ENCODE measurements around the gene CTPS1. TPM values are rescaled to one million over a fixed set of nuclear protein-coding genes. Genes with fewer than 3 reads are reported as not detected.

CTPS1 gene
- total and polyA plus RNA-seq, 2 donors from 2014 or later: 8.8 to 23.8 TPM

DNA sequence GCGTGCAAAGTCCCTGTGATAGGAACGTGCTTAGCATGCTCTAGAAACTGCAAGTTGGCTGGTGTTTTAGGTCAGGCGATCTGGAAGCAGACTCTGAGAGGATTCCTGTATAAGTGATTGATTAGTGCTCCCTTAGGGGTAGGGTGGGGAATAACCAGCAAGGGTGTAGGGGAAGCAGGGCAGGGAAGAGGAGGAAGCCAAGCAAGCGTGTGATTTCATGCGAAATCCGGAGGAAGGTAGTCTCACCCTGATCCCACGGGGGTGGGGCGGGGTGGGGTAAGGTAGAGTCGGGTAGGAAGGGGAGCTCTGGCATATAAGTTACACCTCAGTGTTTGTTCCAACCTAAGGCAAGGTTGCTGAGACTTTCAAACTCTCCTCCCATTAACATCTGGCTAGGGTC is 24.9 kb upstream of the CTPS1 start:
- no peak for FAIRE-seq
- intact Hi-C loops (cut with DNase I): loop anchor here (10.0 kb wide), 1 partner anchor 110 kb away; no protein-coding TSS in a partner anchor
- H3K27ac ChIP-seq (ENCODE audit: low read depth in 2 of 2, low read length in 2 of 2): no peak overlapping the region

DNA sequence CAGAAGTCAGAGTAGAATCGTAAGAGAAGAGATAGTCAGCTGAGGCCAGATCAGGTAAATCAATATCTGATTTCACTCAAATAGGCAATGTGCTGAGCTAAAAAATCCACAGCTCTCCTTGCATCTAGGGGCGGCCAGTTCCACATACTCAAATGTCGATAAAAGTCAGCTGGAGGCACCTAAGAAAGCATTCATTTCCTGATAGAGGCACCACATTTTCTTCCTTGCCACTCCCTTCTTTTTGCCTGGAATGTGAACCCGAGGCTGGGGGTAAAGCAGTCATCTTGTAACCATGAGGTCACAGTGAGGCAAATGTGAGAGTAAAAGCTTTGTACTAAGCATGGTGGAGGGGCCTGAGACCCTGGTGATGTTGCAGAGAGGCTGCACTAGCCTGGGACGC is 24.2 kb upstream of the CTPS1 start:
- Histone ChIP-seq H3K27ac (ENCODE audit: low read depth in 2 of 2, low read length in 2 of 2) (no peak overlapping the region), H3K36me3 (ENCODE audit: control insufficient read depth in 2 of 3, insufficient read depth in 3 of 3, low read length in 3 of 3) (no peaks in the 10 kb centered on the region), H3K9me3 (ENCODE audit: control insufficient read depth in 2 of 3, insufficient read depth in 1 of 3, low read length in 3 of 3) (no peaks in the 10 kb centered on the region), H3K27me3 (ENCODE audit: control insufficient read depth, insufficient read depth, low read length) (no peaks in the 10 kb centered on the region), H3K4me1 (ENCODE audit: control insufficient read depth in 2 of 3, insufficient read depth in 2 of 3, low read depth in 1 of 3, low read length in 3 of 3) (no peaks in the 10 kb centered on the region), H3K4me3 (ENCODE audit: low read length in 3 of 3) (no peak overlapping the region), H3K9ac (ENCODE audit: low read length in 3 of 3) (no peak overlapping the region)
- no peak for FAIRE-seq
- intact Hi-C loops (cut with DNase I): loop anchor here (10.0 kb wide), 1 partner anchor 110 kb away; no protein-coding TSS in a partner anchor
- TF ChIP-seq, protein P1, sequence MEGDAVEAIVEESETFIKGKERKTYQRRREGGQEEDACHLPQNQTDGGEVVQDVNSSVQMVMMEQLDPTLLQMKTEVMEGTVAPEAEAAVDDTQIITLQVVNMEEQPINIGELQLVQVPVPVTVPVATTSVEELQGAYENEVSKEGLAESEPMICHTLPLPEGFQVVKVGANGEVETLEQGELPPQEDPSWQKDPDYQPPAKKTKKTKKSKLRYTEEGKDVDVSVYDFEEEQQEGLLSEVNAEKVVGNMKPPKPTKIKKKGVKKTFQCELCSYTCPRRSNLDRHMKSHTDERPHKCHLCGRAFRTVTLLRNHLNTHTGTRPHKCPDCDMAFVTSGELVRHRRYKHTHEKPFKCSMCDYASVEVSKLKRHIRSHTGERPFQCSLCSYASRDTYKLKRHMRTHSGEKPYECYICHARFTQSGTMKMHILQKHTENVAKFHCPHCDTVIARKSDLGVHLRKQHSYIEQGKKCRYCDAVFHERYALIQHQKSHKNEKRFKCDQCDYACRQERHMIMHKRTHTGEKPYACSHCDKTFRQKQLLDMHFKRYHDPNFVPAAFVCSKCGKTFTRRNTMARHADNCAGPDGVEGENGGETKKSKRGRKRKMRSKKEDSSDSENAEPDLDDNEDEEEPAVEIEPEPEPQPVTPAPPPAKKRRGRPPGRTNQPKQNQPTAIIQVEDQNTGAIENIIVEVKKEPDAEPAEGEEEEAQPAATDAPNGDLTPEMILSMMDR (IDR thresholded peaks at IDR 0.05; ENCODE audit: borderline replicate concordance, extremely low read depth, insufficient read depth): no peak
- no peak for DNase-seq

More for the DNA sequence above, 24.9 kb upstream of the CTPS1 start:
- Histone ChIP-seq H3K9ac (ENCODE audit: low read length in 3 of 3) (no peak overlapping the region), H3K9me3 (ENCODE audit: control insufficient read depth in 2 of 3, insufficient read depth in 1 of 3, low read length in 3 of 3) (no peaks in the 10 kb centered on the region), H3K4me1 (ENCODE audit: control insufficient read depth in 2 of 3, insufficient read depth in 2 of 3, low read depth in 1 of 3, low read length in 3 of 3) (no peaks in the 10 kb centered on the region), H3K4me3 (ENCODE audit: low read length in 3 of 3) (no peak overlapping the region), H3K27me3 (ENCODE audit: control insufficient read depth, insufficient read depth, low read length) (no peaks in the 10 kb centered on the region), H3K36me3 (ENCODE audit: control insufficient read depth in 2 of 3, insufficient read depth in 3 of 3, low read length in 3 of 3) (no peaks in the 10 kb centered on the region)
- no peak for DNase-seq
- TF ChIP-seq, protein P1 (IDR thresholded peaks at IDR 0.05; ENCODE audit: borderline replicate concordance, extremely low read depth, insufficient read depth): no peak

DNA sequence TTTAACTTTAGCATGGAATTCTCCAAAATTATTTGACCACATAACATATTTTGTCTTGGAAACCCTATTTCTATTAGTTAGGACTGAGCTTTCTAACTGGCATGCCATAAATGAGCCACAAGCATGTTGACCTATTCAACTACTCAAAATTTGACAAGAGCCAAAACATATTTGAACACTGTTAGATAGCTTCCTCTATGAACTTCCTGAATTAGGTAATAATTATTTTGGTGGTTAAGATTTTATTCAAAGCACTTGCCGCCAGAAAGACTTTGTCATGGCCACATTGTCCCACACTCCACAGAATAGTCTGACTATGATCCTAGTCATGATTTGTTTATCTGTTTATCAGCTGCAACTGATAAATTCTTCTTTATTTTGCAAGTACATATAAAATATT is 23.1 kb upstream of the CTPS1 start:
- H3K27ac ChIP-seq (ENCODE audit: low read depth in 2 of 2, low read length in 2 of 2): no peak overlapping the region
- TF ChIP-seq, protein P1 (IDR thresholded peaks at IDR 0.05; ENCODE audit: borderline replicate concordance, extremely low read depth, insufficient read depth): no peak
- intact Hi-C loops (cut with DNase I): loop anchor here (10.0 kb wide), 1 partner anchor 112 kb away; no protein-coding TSS in a partner anchor
- H3K9ac ChIP-seq (ENCODE audit: low read length in 3 of 3): no peak overlapping the region
- H3K4me1 ChIP-seq (ENCODE audit: control insufficient read depth in 2 of 3, insufficient read depth in 2 of 3, low read depth in 1 of 3, low read length in 3 of 3): no peaks in the 10 kb centered on the region
- H3K27me3 ChIP-seq (ENCODE audit: control insufficient read depth, insufficient read depth, low read length): no peaks in the 10 kb centered on the region
- no peak for DNase-seq
- FAIRE-seq: no peak
- H3K9me3 ChIP-seq (ENCODE audit: control insufficient read depth in 2 of 3, insufficient read depth in 1 of 3, low read length in 3 of 3): no peaks in the 10 kb centered on the region
- no peak overlapping the region for H3K4me3 ChIP-seq (ENCODE audit: low read length in 3 of 3)
- H3K36me3 ChIP-seq (ENCODE audit: control insufficient read depth in 2 of 3, insufficient read depth in 3 of 3, low read length in 3 of 3): no peaks in the 10 kb centered on the region

DNA sequence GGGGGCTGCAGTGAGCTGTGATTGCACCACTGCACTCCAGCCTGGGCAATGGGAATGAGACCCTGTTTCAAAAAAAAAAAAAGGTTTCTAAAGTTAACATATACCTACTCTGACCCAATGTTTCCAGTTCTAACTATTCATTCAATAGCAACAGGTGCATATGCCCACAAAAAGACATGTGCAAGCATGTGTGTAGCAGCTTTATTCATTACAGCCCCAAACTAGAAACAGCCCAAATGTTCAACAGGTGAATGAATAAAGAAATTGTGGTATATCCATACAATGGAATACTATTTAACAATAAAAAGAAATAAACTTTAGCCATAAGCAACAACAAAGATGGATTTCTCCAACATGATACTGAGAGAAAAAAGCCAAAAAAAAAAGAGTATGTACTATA is 21.3 kb upstream of the CTPS1 start:
- Histone ChIP-seq H3K4me3 (ENCODE audit: low read length in 3 of 3) (no peak overlapping the region), H3K27ac (ENCODE audit: low read depth in 2 of 2, low read length in 2 of 2) (no peak overlapping the region), H3K9ac (ENCODE audit: low read length in 3 of 3) (no peak overlapping the region), H3K36me3 (ENCODE audit: control insufficient read depth in 2 of 3, insufficient read depth in 3 of 3, low read length in 3 of 3) (no peaks in the 10 kb centered on the region), H3K4me1 (ENCODE audit: control insufficient read depth in 2 of 3, insufficient read depth in 2 of 3, low read depth in 1 of 3, low read length in 3 of 3) (no peaks in the 10 kb centered on the region), H3K27me3 (ENCODE audit: control insufficient read depth, insufficient read depth, low read length) (no peaks in the 10 kb centered on the region), H3K9me3 (ENCODE audit: control insufficient read depth in 2 of 3, insufficient read depth in 1 of 3, low read length in 3 of 3) (no peaks in the 10 kb centered on the region)
- FAIRE-seq: no peak
- intact Hi-C loops (cut with DNase I): loop anchor here (10.0 kb wide), 1 partner anchor 113 kb away; no protein-coding TSS in a partner anchor
- TF ChIP-seq, protein P1 (IDR thresholded peaks at IDR 0.05; ENCODE audit: borderline replicate concordance, extremely low read depth, insufficient read depth): no peak
- no peak for DNase-seq

Measured in kidney (tissue), 14 donors.